ENCODE results near the gene ARSJ.

The ARSJ gene

DNA sequence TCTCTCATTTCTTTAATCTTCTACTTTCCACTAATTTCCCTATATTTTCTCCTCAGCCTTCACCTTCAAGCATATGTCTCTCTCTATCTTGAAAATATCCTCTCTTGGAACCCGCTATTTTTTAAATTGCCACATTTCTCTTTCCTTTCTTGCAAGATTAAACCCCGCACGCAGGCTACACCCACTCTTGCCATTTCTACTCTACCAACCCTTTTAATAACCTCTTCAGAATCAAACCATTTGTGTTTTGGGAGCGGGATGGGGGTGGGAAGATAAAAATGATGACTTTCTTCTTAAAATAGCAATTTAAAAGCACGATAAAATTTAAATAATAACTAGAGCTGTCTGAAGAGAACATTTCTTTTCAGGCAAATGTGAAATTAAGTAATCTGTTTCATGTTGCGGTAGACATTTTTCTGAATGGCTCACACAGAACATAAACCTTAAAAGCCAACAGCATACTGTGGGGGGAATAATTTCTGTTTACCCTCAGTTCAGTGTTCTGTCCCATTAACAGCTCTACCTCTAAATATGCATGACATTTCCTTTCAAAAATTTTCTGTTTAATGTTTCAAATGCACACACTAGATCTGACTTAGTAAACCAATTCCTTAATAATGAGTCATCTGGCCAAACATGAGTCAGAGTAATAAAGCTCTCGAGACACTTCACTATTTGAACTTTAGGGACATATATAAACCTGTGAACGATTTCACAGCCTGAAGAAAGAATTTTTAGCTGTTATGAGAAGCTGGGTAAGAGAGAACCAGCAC, 20.5 kb downstream of the ARSJ start:
- no peak for DNase-seq (ENCODE audit: insufficient read length, low spot score)
- no peak for FAIRE-seq
- TF ChIP-seq, protein P1, sequence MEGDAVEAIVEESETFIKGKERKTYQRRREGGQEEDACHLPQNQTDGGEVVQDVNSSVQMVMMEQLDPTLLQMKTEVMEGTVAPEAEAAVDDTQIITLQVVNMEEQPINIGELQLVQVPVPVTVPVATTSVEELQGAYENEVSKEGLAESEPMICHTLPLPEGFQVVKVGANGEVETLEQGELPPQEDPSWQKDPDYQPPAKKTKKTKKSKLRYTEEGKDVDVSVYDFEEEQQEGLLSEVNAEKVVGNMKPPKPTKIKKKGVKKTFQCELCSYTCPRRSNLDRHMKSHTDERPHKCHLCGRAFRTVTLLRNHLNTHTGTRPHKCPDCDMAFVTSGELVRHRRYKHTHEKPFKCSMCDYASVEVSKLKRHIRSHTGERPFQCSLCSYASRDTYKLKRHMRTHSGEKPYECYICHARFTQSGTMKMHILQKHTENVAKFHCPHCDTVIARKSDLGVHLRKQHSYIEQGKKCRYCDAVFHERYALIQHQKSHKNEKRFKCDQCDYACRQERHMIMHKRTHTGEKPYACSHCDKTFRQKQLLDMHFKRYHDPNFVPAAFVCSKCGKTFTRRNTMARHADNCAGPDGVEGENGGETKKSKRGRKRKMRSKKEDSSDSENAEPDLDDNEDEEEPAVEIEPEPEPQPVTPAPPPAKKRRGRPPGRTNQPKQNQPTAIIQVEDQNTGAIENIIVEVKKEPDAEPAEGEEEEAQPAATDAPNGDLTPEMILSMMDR (IDR thresholded peaks at IDR 0.05; ENCODE audit: insufficient read depth, missing control alignments) = no peak

DNA sequence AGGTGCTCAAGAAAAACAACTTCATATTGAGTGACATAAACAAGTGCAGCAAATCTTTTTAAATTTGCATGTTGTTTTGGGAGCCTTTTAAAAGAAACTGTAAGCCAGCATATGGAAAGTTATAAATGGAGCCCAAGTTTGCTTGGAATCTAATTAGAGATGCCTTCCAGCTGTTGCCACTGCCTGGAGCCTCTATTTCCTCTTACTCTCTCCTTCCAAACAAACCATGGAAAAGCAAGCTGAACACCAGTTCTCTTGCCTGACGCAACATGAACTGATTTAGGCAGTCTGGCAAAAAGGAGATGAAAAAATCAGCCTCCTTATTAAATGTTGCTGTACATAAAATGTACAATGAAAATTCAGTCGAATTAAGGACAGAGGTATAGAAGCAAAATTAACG, 21.5 kb downstream of the ARSJ start:
- FAIRE-seq (no peak), DNase-seq (ENCODE audit: insufficient read length, low spot score) (no peak)
- TF ChIP-seq, protein P1 (IDR thresholded peaks at IDR 0.05; ENCODE audit: insufficient read depth, missing control alignments) = no peak

- no peak for DNase-seq (ENCODE audit: insufficient read length, low spot score)
- TF ChIP-seq, protein P1 (IDR thresholded peaks at IDR 0.05; ENCODE audit: insufficient read depth, missing control alignments) = no peak
- no peak for FAIRE-seq
Measured at GRCh38 chr4:113955948-113956347, 23.5 kb downstream of the ARSJ start.

- TF ChIP-seq, protein P1 (IDR thresholded peaks at IDR 0.05; ENCODE audit: insufficient read depth, missing control alignments) = no peak
- no peak for DNase-seq (ENCODE audit: insufficient read length, low spot score)
- no peak for FAIRE-seq
Measured at GRCh38 chr4:113955411-113955810, 24.0 kb downstream of the ARSJ start.

DNA sequence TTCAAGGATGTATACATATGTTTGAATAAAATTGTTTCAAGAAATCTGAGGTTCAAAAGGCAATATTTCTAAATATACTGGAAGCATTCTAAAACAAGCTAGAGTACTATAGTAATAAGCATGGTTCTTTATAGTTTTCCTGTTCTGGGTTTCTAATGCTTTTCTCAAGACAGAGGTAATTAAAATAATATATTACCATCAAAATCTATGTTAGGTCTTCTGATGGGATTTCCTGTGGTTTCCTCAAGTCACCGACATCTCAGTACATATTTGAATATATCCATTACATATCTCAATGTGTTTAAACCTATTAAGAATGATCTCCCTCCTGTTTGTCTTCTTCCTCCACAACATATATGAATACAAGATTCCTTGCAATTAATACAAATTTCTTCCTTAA, 25.6 kb downstream of the ARSJ start:
- TF ChIP-seq, protein P1 (IDR thresholded peaks at IDR 0.05; ENCODE audit: insufficient read depth, missing control alignments) = no peak
- no peak for FAIRE-seq
- no peak for DNase-seq (ENCODE audit: insufficient read length, low spot score)

DNA sequence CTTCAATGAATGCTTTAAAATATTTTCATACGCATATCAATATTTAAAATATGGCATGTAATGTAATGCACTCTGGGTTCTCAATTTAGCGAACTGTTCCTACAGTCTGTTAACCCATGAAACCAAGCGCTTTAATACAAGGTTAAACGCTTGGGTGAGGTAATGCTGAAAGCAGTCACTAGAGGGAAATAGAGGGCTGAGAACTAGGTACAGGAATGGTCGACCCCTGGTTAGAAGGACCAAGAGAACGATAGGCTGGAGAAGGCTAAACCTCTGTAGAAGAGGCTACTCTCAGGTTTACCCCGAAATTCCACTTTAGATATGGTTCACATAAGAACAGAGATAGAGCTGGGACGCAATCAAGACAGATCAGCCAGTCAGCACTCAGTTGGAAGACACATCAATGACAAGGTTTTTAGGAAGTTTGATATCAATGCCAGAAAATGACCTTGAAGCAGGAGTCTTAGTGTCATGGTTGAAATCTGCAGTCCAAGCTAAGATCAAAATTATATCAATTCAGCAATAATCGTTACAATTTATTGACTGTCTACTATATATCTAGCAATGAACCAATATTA, 26.9 kb downstream of the ARSJ start:
- TF ChIP-seq, protein P1 (IDR thresholded peaks at IDR 0.05; ENCODE audit: insufficient read depth, missing control alignments) = peak; percentile 73
- peak; percentile 16 for FAIRE-seq
- no peak for DNase-seq (ENCODE audit: insufficient read length, low spot score)

DNA sequence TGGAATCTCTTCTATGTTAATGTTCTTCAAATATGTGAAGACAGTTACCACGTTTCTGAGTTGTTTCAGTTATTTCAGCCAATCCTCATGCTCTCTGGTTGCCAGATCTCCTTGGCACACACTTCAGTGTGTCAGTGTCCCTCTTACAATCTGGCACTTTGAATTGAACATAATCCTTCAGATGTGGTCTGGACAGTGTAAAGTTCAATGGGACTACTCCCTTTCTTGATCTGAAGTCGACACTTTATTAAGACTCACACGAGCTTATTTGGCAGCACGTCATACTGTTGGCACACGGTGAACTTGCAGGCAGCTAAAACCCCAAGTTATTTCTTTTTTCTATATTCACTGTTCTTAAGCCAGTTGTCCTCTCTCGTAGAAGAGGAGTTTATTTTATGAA, 28.2 kb downstream of the ARSJ start:
- TF ChIP-seq, protein P1 (IDR thresholded peaks at IDR 0.05; ENCODE audit: insufficient read depth, missing control alignments) = no peak
- DNase-seq (ENCODE audit: insufficient read length, low spot score) = no peak
- no peak for FAIRE-seq
